ENCODE data around the gene INPP4A.

DNA sequence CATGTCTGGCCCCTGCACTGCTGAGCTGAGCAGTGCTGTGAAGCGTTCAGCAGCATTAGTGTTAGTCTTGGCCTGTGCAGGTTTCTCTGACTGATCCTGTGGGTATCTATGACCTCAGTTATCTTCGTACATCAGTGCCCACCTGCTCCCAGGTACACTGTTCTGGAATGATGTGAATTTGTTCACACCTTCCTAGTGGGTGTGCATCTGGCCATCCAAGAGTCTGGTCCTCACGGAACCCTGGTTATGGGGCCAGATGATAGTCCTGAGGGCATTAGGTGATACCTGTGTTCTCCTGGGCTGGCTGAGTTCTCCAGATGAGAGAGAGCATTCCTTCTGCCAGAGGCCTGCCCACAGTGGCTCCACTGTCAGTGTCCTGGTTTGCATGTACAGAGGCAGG, 57.2 kb downstream of the INPP4A start:
- TF ChIP-seq, protein P1, sequence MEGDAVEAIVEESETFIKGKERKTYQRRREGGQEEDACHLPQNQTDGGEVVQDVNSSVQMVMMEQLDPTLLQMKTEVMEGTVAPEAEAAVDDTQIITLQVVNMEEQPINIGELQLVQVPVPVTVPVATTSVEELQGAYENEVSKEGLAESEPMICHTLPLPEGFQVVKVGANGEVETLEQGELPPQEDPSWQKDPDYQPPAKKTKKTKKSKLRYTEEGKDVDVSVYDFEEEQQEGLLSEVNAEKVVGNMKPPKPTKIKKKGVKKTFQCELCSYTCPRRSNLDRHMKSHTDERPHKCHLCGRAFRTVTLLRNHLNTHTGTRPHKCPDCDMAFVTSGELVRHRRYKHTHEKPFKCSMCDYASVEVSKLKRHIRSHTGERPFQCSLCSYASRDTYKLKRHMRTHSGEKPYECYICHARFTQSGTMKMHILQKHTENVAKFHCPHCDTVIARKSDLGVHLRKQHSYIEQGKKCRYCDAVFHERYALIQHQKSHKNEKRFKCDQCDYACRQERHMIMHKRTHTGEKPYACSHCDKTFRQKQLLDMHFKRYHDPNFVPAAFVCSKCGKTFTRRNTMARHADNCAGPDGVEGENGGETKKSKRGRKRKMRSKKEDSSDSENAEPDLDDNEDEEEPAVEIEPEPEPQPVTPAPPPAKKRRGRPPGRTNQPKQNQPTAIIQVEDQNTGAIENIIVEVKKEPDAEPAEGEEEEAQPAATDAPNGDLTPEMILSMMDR (IDR thresholded peaks at IDR 0.05), result no peak
- no peak for TF ChIP-seq POLR2A (IDR thresholded peaks at IDR 0.05)
- TF ChIP-seq POLR2AphosphoS5 (IDR thresholded peaks at IDR 0.05), result no peak
